NK-92 treated with Interleukin-12 subunit alpha and Interleukin-12 subunit beta, amount 100 ng/mL, for 24 hours (cell line): Measurements from ENCODE around the gene HSPA12B.
A peak's percentile ranks its signal among the peaks of the same experiment; 100 is the strongest.
"Not testable (repeated sequence)": the region's sequence is repeated elsewhere in the genome, so short reads cannot be mapped to it uniquely, and the experiment has no call there.

Experiments used
- DNase-seq: peaks from one replicate; lab custom pipeline; 2025; lab: John Stamatoyannopoulos, UW

The HSPA12B gene

DNA sequence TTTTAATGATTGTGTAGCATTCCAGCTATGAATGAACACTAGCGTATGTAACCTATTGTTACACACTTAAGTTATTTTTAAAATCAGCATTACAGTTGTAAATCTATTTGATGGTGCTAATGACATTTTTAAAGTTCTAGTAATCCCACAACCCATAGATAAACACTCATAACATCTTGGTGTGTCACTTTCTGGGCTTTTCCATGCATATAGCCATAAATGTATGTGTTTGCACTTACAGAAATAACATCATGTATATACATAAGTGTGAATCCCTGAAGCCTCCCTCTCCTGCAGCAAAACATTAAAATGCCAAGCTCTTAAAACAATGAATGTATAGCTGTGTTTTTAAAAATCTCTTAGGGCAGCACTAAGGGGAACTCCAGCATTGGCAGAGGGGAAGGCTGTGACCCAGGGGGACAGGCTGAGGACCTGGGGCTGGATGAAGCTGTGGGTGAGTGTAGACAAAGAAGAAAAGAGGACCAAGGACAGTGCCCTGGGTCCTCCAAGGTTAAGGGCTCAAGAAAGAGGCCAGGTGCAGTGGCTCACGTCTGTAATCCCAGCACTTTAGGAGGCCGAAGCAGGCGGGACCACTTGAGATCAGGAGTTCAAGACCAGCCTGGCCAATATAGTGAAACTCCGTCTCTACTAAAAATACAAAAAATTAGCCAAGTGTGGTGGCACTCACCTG lies 55.0 kb downstream of the HSPA12B start:
- DNase-seq = no peak

DNA sequence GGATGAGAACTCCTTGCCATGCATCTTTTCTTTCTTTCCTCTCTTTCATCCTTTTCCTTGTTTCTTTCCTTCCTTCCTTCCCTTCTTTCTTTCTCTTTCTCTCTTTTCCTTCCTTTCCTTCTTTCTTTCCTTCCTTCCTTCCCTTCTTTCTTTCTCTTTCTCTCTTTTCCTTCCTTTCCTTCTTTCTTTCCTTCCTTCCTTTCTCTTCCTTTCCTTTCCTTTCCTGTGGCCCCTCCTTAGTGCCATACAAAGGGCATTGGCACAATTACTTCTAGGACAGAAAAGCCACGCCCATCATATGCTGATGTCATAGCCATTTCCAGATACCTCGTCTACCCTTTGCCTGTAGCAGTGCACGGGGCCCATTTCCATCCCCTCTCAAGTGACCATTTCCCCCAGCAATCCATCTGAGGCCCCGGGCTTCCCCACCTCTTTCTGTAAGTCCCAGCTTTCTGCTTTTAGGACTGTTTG lies 56.2 kb downstream of the HSPA12B start:
- no peak for DNase-seq

DNA sequence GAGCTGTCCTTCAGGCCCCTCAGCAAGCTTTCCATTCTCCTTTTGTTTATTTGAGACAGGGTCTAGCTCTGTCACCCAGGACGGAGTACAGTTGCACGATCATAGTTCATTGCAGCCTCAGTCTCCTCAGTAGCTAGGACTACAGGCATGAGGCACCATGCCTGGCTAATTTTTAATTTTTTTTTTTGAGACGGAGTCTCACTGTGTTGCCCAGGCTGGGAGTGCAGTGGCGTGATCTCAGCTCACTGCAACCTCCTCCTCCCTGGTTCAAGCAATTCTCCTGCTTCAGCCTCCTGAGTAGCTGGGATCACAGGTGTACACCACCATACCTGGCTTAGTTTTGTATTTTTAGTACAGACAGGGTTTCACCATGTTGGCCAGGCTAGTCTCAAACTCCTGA lies 56.7 kb downstream of the HSPA12B start:
- not testable (repeated sequence) for DNase-seq

DNA sequence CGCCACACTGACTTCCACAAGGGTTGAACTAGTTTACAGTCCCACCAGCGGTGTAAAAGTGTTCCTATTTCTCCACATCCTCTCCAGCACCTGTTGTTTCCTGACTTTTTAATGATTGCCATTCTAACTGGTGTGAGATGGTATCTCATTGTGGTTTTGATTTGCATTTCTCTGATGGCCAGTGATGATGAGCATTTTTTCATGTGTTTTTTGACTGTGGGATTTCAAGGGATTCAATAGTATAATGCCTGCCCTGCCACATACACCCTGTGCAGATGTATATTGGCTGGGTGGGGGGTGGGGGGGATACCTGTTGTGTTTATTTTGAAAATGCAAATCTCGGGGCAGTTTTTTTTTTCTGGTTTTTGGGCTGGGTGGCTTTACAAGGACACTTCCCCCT lies 61.7 kb downstream of the HSPA12B start:
- DNase-seq = not testable (repeated sequence)

DNA sequence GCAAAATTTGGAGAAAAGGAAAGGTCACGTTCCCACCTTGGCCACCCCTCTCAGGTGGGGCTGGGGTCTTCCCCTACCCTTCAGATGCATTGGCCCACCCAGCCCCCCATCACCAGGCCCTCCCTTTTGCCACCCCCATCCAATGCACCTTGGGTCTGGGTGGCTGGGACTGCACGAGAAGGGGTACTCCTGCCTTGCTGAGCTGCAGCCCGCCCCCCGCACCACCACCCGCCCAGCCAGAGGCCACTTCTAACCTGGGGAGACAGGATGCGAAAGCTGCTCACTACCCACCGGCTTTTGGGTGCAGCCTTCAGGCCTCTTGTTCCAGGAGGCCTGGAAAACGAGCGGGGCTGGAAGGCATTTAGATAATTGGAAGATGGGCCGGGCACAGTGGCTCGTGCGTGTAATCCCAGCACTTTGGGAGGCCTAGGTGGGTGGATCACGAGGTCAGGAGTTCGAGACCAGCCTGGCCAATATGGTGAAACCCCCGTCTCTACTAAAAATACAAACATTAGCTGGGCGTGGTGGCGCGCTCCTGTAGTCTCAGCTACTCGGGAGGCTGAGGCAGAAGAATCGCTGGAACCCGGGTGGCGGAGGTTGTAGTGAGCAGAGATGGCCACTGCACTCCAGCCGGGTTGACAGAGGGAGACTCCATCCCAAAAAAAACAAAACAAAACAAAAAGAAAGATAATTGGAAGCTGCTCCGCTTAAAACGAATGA lies 62.4 kb downstream of the HSPA12B start:
- DNase-seq = no peak

DNA sequence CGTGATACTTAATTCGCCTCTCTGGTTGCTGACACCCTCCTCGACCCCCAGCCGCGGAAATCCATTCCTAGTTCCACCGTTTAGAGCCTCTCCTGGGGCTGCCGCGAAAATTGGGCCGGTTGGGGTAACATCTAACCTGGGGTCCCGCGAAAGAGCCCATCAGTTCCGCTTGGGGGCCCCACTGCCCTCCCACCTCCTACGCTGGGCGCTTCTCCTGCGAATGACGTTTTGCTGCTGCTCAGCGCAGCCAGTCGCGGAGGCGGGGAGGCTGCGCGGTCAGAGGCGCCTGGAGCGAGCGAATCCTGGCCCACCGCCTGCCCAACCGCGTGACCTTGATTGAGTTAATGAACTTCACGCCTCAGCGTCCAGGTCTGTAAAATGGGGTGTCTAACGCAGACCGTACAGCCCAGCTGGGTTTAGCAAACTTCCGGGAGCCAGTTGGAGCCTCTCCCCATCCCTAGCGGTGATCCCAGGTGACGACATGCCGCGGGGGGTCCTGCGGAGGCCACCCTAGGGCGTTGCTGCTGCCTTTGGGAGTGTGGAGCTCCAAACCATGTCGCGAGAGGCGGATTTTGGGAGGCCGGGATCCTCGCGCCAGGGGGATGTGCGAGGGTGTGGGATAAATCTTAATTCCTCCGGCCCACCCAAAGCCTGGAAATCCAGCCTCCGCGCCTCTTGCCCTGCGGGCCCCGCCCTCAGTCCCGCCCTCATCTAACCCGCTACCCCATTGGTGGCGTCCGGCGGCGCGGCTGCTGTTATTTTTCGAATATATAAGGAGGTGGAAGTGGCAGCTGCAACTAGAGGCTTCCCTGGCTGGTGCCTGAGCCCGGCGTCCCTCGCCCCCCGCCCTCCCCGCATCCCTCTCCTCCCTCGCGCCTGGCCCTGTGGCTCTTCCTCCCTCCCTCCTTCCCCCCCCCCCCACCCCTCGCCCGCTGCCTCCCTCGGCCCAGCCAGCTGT lies 63.3 kb downstream of the HSPA12B start, which contains the start of gene CDC25B:
CDC25B (plus strand) TSS at position 800 of the 958 bp plus-strand sequence. CDS start 222 bp downstream, outside the sequence.
- DNase-seq = peak; percentile 88

DNA sequence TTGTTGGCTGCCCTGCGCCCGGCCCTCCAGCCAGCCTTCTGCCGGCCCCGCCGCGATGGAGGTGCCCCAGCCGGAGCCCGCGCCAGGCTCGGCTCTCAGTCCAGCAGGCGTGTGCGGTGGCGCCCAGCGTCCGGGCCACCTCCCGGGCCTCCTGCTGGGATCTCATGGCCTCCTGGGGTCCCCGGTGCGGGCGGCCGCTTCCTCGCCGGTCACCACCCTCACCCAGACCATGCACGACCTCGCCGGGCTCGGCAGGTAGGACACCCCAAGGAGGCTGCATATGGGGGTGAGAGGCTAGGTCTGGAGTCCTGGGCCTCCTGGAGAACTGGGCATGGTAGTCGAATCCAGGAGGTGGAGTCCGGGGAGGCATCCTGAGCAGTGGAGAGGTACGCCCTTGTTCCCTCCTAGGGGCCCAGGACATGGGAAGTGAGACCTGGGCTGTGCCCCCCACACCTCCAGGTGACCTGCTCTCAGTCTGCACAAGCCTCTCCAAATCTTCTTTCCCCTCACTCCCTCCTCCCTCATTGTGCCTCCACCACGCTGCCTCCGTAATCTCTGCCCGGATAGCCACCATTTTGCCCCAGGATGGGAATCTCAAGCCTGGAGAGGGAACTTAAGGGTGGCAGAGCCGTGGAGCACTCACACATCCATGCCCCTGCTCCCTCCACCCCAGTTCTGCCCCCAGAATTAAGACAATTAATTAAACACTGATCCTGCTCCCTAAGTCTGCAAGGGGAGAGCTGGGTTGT lies 64.2 kb downstream of the HSPA12B start:
- no peak for DNase-seq

DNA sequence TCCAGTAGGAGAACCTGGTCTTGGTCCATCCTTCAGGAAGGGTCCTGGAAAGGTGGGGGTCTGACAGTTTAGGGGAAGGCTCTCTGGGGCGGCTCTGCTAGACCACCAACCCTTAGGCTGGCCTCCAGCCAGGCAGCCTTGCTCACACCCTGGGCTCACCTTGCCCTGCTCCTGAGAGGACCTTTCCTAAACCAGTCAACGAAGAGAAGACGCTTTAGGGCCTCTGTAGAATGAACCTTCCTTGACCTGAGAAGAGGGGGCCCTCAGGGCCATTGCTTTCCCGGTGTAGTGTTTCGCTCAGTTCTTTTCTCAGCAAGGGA lies 64.7 kb downstream of the HSPA12B start:
- DNase-seq = no peak

DNA sequence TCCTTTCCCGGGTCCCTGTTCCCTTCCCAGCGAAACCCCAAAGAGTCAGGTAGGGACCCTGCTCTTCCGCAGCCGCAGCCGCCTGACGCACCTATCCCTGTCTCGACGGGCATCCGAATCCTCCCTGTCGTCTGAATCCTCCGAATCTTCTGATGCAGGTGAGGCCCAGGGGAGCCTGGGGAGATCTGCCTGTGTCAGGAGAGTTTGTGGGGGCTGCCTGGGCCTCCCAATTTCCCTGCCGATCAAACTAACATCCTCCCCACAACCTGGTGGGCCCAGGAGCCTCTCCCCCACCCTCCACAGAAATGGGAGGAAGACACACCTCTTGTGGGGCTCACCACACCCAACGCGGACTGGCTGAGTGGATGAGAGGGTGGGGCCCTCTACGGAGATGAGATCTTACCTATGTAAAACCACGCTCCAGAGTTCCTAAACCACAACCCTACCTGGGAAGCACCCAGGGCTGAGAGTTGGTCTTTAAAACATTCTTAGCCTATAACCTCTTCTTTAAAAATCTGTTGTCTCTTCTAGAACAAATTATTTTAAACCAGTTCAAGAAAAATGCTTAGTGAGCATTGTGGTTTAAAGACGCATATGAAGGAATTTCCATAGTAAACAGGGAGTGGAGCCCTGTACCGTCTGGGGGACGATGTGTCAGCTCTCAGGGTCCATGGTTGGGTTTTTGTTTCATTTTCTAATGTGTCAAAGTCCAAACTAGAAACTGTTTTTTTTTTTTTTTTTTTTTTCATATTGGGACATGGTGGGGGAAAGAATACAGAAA lies 65.3 kb downstream of the HSPA12B start:
- DNase-seq = no peak

DNA sequence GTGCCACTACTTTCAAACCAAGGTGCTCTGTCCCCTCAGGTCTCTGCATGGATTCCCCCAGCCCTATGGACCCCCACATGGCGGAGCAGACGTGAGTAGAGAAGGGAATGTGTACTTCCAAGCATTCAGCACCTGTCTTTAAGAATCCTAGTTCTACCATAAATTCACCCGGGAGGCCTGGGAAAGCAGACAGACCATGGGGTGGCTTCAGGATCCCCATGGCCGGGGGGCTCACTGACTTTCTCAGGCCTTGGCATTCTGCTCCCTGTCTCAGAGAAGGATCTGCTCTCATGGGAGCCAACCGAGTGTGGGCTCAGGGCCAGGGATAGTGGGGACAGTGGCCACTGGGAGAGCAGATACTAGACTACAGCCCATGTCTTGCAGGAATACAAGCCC lies 65.9 kb downstream of the HSPA12B start:
- DNase-seq = no peak

DNA sequence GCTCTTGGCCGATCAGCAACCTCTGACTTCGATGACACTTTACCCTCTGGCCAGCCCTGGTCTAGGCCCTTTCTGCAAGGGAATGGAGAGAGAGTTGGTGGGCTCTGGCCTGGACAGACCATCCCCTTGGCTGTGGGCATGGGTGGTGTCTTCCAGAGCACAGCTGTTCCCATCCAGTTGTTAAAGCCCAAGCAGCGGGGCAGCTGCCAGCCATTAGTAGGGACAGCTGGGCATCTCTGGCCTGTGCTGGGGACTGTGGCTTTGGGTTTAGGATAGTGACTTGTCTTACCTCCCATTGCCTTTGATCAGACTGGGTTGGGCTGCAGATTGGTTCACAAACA lies 66.4 kb downstream of the HSPA12B start:
- DNase-seq = no peak

DNA sequence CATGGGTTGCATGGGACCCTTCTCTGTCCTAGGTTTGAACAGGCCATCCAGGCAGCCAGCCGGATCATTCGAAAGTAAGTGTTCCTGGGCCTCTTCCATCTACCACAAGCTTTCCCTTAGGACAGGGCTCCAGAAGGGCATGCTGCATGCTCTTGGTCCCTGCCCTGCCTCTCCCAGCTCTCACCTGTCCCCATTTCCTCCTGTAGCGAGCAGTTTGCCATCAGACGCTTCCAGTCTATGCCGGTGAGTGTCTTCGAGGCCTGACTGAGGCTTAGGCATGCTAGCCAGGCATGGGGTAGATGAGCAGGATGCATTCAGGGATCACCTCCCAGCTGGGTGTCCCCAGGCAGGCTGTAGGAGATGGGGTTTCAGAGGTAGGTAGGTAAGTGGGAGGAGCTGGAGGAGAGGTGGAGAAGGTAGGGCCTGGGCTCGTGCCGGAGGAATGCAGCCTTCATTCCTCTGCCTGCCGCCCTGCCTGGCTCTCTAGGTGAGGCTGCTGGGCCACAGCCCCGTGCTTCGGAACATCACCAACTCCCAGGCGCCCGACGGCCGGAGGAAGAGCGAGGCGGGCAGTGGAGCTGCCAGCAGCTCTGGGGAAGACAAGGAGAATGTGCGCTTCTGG lies 67.9 kb downstream of the HSPA12B start:
- no peak for DNase-seq

DNA sequence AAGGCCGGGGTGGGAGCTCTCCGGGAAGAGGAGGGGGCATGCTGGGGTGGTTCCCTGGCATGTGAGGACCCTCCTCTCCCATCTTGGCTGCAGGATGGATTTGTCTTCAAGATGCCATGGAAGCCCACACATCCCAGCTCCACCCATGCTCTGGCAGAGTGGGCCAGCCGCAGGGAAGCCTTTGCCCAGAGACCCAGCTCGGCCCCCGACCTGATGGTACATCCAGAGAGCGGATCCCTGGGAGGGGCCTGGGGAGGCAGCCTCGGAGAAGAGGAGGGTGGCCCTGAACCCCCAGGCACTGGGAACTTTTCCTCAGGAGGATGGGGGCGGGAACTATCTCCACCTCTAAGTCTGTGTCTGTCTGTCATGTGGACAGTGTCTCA lies 68.4 kb downstream of the HSPA12B start:
- DNase-seq = no peak

DNA sequence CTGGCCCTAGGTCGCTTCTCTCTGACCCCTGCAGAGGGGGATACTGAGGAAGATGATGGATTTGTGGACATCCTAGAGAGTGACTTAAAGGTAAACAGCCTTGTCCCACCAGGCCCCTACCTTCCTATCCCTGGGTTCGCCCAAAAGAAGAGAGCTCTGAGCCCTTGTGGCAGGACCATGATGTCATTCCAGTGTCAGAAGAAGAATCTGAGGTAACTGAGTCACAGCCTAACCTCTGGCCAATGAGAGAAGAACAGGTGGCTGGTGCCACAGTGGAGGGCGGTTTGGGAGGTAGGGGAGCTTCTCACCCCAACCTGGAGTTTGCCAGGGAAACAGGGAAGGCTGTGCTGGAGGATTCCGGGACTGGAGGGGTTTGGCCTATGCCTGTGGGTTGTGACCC lies 68.8 kb downstream of the HSPA12B start:
- no peak for DNase-seq

DNA sequence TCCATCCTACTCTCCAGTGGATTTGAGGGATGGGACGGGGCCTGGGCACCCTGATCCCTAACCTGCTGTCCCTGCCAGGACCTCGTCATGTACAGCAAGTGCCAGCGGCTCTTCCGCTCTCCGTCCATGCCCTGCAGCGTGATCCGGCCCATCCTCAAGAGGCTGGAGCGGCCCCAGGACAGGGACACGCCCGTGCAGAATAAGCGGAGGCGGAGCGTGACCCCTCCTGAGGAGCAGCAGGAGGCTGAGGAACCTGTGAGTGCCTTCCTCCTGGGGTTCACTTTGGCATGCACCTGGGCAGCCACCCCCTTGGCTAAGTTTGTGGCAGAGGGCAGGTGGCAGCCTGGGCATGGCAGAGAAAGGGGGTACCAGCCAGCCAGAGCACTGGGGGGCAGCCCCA lies 69.4 kb downstream of the HSPA12B start:
- no peak for DNase-seq
